KOPT-K1 (cell line): Measurements from ENCODE around the gene CHD9.

Experiments used
- H3K27ac ChIP-seq: fragments of 200-600 bp; sonication (generic); 2 replicates; pipeline ENCODE4 v1.5.1; 2016; ENCODE audit warnings: antibody characterized with exemption, mild to moderate bottlenecking, low read depth, low read length; ENCODE audit not compliant: poor library complexity, severe bottlenecking
- H3K36me3 ChIP-seq: fragments of 200-600 bp; sonication (generic); 2 replicates; pipeline ENCODE4 v1.5.1; 2017; ENCODE audit warnings: antibody characterized with exemption, mild to moderate bottlenecking, low read length, moderate library complexity; ENCODE audit not compliant: insufficient read depth
- H3K9me3 ChIP-seq: fragments of 200-600 bp; sonication (generic); 2 replicates; pipeline ENCODE4 v1.5.1; 2017; ENCODE audit warnings: antibody characterized with exemption, low read length, mild to moderate bottlenecking; ENCODE audit not compliant: insufficient read depth, poor library complexity, severe bottlenecking

Gene CHD9

GRCh38 chr16:53112015-53112414 lies 57.2 kb downstream of the CHD9 start:
- H3K9me3 ChIP-seq, result no peaks in the 10 kb centered on the region
- H3K27ac ChIP-seq, result no peak overlapping the region
- no peaks in the 10 kb centered on the region for H3K36me3 ChIP-seq

- H3K27ac ChIP-seq, result no peak overlapping the region
- H3K36me3 ChIP-seq, result no peaks in the 10 kb centered on the region
- no peaks in the 10 kb centered on the region for H3K9me3 ChIP-seq
Measured at GRCh38 chr16:53115047-53115446, 60.3 kb downstream of the CHD9 start.

GRCh38 chr16:53115773-53116172 lies 61.0 kb downstream of the CHD9 start:
- Histone ChIP-seq H3K9me3 (no peaks in the 10 kb centered on the region), H3K27ac (no peak overlapping the region), H3K36me3 (no peaks in the 10 kb centered on the region; the same call in 1 of the 2 replicates)

- Histone ChIP-seq H3K9me3 (no peaks in the 10 kb centered on the region), H3K27ac (no peak overlapping the region), H3K36me3 (no peaks in the 10 kb centered on the region; the same call in 1 of the 2 replicates)
Measured at GRCh38 chr16:53121043-53121620, 66.3 kb downstream of the CHD9 start.

- Histone ChIP-seq H3K36me3 (no peaks in the 10 kb centered on the region; the same call in 1 of the 2 replicates), H3K27ac (no peak overlapping the region), H3K9me3 (no peaks in the 10 kb centered on the region)
Measured at GRCh38 chr16:53121661-53122060, 66.9 kb downstream of the CHD9 start.

- Histone ChIP-seq H3K9me3 (no peaks in the 10 kb centered on the region), H3K36me3 (no peaks in the 10 kb centered on the region; the same call in 1 of the 2 replicates), H3K27ac (no peak overlapping the region)
Measured at GRCh38 chr16:53123747-53124146, 69.0 kb downstream of the CHD9 start.

- H3K27ac ChIP-seq, result no peak overlapping the region
Measured at GRCh38 chr16:53126390-53126789, 71.6 kb downstream of the CHD9 start.

GRCh38 chr16:53129281-53130158 lies 74.7 kb downstream of the CHD9 start:
- H3K36me3 ChIP-seq, result no peaks in the 10 kb centered on the region
- H3K27ac ChIP-seq, result peak overlapping the region; percentile 74
- H3K9me3 ChIP-seq, result no peaks in the 10 kb centered on the region

More at GRCh38 chr16:53126390-53126789, 71.6 kb downstream of the CHD9 start:
- Histone ChIP-seq H3K9me3 (no peaks in the 10 kb centered on the region), H3K36me3 (no peaks in the 10 kb centered on the region)

GRCh38 chr16:53130159-53131049 lies 75.6 kb downstream of the CHD9 start:
- peak overlapping the region; percentile 74 for H3K27ac ChIP-seq
- H3K9me3 ChIP-seq, result no peaks in the 10 kb centered on the region
- H3K36me3 ChIP-seq, result no peaks in the 10 kb centered on the region

- Histone ChIP-seq H3K36me3 (no peaks in the 10 kb centered on the region), H3K27ac (peak overlapping the region; percentile 74), H3K9me3 (no peaks in the 10 kb centered on the region)
Measured at GRCh38 chr16:53131050-53131362, 76.2 kb downstream of the CHD9 start.

GRCh38 chr16:53131363-53132071 lies 76.7 kb downstream of the CHD9 start:
- Histone ChIP-seq H3K27ac (peak overlapping the region; percentile 74), H3K9me3 (no peaks in the 10 kb centered on the region)

GRCh38 chr16:53132406-53132805 lies 77.6 kb downstream of the CHD9 start:
- no peak overlapping the region for H3K27ac ChIP-seq
- H3K9me3 ChIP-seq, result no peaks in the 10 kb centered on the region

More at GRCh38 chr16:53131363-53132071, 76.7 kb downstream of the CHD9 start:
- H3K36me3 ChIP-seq, result no peaks in the 10 kb centered on the region

GRCh38 chr16:53135329-53135728 lies 80.5 kb downstream of the CHD9 start:
- Histone ChIP-seq H3K36me3 (no peaks in the 10 kb centered on the region), H3K27ac (no peak overlapping the region), H3K9me3 (no peaks in the 10 kb centered on the region)

More at GRCh38 chr16:53132406-53132805, 77.6 kb downstream of the CHD9 start:
- no peaks in the 10 kb centered on the region for H3K36me3 ChIP-seq

GRCh38 chr16:53142823-53143568 lies 88.2 kb downstream of the CHD9 start:
- no peak overlapping the region for H3K27ac ChIP-seq
- no peaks in the 10 kb centered on the region for H3K9me3 ChIP-seq
- no peaks in the 10 kb centered on the region for H3K36me3 ChIP-seq
